Adrenal gland (tissue), 5 donors: ENCODE measurements around the gene CD274.

ENCODE experiments used
- CTCF ChIP-seq, 6 experiments: fragments of 450-650 bp in 4 of 6; fragments of 200-600 bp in 2 of 6; sonication (generic) in 1 of 6; IDR thresholded peaks; 1 replicate in 5 of 6; 2 replicates in 1 of 6; pipeline versions ENCODE4 v1.5.1 to v1.8.0; 2016 to 2021; ENCODE audit warnings: antibody characterized with exemption in 6 of 6, mild to moderate bottlenecking in 2 of 6, moderate library complexity in 1 of 6
- POLR2A ChIP-seq, 2 donors: fragments of 450-650 bp; IDR thresholded peaks; one replicate each; pipeline ENCODE4 v1.6.1; 2017; ENCODE audit warnings: antibody characterized with exemption in 2 of 2, mild to moderate bottlenecking in 2 of 2, moderate library complexity in 1 of 2
- donor health status: DM: no; HTN: no; CAD: no.

GRCh38 chr9:5443850-5444249 is 6.5 kb upstream of the CD274 start:
- TF ChIP-seq CTCF (IDR thresholded peaks at IDR 0.05) (no peak), POLR2A (IDR thresholded peaks at IDR 0.05) (no peak)
